IgD-negative memory B cell (primary cell): Measurements from ENCODE around the gene EBNA1BP2. TPM values are rescaled to one million over a fixed set of nuclear protein-coding genes. Genes with fewer than 3 reads are reported as not detected.
"Not testable (repeated sequence)": the region's sequence is repeated elsewhere in the genome, so short reads cannot be mapped to it uniquely, and the experiment has no call there.

ENCODE experiments used
- H3K27ac Mint-ChIP-seq, 3 donors: one replicate each; pipeline ENCODE4 v1.8.0; 2020 to 2022; ENCODE audit warnings: mild to moderate bottlenecking in 3 of 3, mixed read lengths in 3 of 3, moderate library complexity in 1 of 3
- H3K27me3 Mint-ChIP-seq: one replicate; pipeline ENCODE4 v1.8.0; 2021; ENCODE audit warnings: mixed read lengths
- H3K36me3 Mint-ChIP-seq: one replicate; pipeline ENCODE4 v1.8.0; 2020; ENCODE audit warnings: mild to moderate bottlenecking, mixed read lengths
- H3K4me1 Mint-ChIP-seq, 3 donors: one replicate each; pipeline ENCODE4 v1.8.0; 2020 to 2022; ENCODE audit warnings: mixed read lengths in 3 of 3, mild to moderate bottlenecking in 1 of 3
- H3K4me3 Mint-ChIP-seq, 4 donors: one replicate each; pipeline ENCODE4 v1.8.0; 2020 to 2022; ENCODE audit warnings: mild to moderate bottlenecking in 4 of 4, mixed read lengths in 4 of 4, moderate library complexity in 3 of 4
- H3K9me3 Mint-ChIP-seq, 3 donors: one replicate each; pipeline ENCODE4 v1.8.0; 2020 to 2021; ENCODE audit warnings: mixed read lengths in 3 of 3, mild to moderate bottlenecking in 1 of 3
- polyA plus RNA-seq: library from polyadenylated mRNA; unstranded; fragments of 300-500 nt; fragmentation: Illumina TruSeq; gene quantifications from one replicate; pipeline ENCODE4 v1.2.3, GENCODE V29; 2021

The EBNA1BP2 gene, protein sequence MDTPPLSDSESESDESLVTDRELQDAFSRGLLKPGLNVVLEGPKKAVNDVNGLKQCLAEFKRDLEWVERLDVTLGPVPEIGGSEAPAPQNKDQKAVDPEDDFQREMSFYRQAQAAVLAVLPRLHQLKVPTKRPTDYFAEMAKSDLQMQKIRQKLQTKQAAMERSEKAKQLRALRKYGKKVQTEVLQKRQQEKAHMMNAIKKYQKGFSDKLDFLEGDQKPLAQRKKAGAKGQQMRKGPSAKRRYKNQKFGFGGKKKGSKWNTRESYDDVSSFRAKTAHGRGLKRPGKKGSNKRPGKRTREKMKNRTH
- polyA plus RNA-seq = 52.5 TPM

DNA sequence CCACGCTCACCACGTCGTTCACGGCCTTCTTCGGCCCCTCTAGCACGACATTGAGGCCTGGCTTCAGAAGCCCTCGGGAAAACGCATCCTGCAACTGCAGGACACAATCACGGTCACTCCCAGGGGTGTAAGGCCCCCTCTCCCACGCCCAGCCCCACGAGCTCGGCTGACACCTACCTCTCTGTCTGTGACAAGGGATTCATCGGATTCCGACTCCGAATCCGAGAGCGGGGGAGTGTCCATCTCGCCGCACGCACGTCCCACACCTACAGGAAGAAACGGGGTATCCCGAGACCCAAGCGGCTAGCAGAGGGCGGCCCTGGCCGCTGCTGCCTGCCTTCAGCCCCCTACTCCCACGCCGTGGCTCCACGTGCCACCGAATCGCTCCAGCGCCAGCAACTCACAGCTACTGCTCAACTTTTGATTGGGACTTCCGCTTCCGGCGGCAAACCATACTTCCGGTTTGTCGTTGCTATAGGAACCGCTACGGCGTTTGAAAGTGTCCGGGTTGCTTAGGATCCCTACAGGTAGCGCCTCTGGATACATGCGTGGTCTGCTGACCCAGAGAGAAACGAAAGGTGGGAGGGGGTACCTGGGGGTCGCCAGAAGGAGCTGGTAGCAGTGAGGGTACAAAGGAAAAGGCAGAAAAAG is at the start of gene EBNA1BP2, which contains the start of gene CFAP57:
TSS of gene EBNA1BP2 (minus strand) at position 415 of the 651 bp plus-strand sequence. CDS start at position 243, 172 bp downstream.
TSS of gene CFAP57 (plus strand) at position 455 of the 651 bp plus-strand sequence. CDS start 424 bp downstream, outside the sequence.
- peak within 1 kb of the TSS; percentile 69 to 91 (median 81) for H3K27ac Mint-ChIP-seq
- no peaks in the 10 kb centered on the region for H3K9me3 Mint-ChIP-seq
- H3K27me3 Mint-ChIP-seq = peaks cover 9% of the 10 kb centered on the region
- H3K4me1 Mint-ChIP-seq = peaks cover 11 to 17% (median 14%) of the 10 kb centered on the region in 3 donors
- H3K36me3 Mint-ChIP-seq = peaks cover 2% of the 10 kb centered on the region
- H3K4me3 Mint-ChIP-seq = peak within 1 kb of the TSS; percentile 95 to 100 (median 98)

DNA sequence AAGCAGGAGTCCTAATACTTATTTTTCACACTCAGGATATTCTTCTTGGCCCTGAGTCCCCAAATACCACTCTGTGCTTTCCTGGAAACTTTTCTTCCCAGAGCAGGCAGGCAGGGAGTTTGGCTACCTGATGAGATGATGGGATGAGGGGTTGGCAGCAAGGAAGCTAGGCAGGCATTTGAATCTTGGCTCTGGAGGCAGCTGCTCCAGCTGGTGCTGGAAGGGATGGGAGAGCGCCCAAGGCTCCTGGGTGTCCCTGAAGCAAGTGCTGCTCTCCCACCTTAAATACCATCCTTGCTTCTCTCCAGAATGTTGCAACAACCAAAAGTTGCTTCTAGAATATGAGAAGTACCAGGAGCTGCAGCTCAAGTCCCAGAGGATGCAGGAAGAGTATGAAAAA is 49.7 kb upstream of the EBNA1BP2 start:
- peaks cover 8 to 15% (median 13%) of the 10 kb centered on the region in 3 donors for H3K4me1 Mint-ChIP-seq
- peaks cover 0 to 3% (median 0%) of the 10 kb centered on the region in 3 donors for H3K9me3 Mint-ChIP-seq
- H3K27ac Mint-ChIP-seq = peak overlapping the region; percentile 9 to 95 (median 24)
- H3K36me3 Mint-ChIP-seq = peaks cover 4% of the 10 kb centered on the region
- H3K27me3 Mint-ChIP-seq = no peaks in the 10 kb centered on the region
- peak overlapping the region in 3 of 4 donors; percentile 5 to 75 (median 31) for H3K4me3 Mint-ChIP-seq

DNA sequence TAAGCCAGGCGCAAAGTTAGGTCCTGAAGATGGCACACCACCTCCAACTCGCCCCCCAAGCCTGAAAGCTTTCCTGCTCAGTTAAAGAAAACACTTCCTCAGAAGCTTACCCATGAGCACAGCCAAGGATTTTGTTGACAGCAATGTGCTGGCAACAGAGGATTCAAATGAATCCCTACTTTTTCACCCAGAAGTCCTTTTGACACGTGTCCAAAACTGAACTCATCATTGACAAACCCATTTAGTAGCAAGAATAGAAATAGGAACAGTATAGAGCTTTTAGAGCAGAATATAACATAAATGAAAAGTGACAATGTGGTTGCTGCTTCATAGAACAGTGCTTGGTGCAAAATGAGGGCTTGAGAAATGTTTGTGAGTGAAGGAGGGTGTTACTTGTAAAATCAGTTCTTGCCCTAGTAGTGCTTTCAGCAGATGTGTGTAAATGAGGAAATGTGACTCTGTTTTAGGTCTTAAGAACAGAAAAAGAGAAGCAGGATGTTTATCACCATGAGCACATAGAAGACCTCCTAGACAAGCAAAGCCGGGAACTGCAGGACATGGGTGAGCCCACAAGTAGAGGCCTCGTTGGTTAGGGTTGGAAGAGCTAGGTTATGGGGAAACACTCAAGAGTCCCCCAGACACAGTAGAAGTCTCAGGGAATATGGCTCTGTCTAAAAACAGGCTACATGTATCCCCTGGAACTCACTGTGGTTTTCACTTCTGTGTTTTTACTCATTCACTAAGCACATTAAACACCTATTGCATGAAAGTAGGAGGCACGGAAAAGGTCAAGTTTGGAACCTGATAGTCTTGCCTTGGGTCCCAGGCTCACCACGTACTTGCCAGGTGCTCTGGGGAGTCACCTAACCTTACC is 49.1 kb upstream of the EBNA1BP2 start:
- Mint-ChIP-seq H3K4me3 (peak overlapping the region in 3 of 4 donors; percentile 31 to 75 (median 49)), H3K27ac (peak overlapping the region; percentile 9 to 95 (median 24)), H3K27me3 (no peaks in the 10 kb centered on the region), H3K4me1 (peaks cover 8 to 15% (median 13%) of the 10 kb centered on the region in 3 donors), H3K9me3 (peaks cover 0 to 3% (median 0%) of the 10 kb centered on the region in 3 donors), H3K36me3 (peaks cover 4% of the 10 kb centered on the region)

DNA sequence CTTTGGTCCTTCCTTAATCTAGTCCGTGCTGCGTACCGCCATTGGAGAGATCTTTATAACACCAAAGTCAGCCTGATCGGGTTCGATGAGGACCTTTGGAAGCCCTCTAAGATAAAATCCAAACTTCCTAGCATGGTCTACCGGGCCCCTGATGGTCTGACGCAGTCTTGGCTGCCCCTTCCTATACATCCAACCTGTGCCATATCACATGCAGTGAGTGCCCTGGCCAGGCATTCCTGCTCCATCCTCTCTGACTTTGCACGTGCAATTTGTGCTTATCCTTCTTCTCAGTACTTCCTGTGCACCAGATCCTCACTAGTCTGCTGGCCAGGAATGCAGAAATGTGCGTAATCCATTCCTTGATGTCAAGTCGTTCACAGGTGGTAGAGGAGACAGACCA is 45.7 kb upstream of the EBNA1BP2 start:
- Mint-ChIP-seq H3K27me3 (peaks cover 7% of the 10 kb centered on the region), H3K9me3 (peaks cover 0 to 3% (median 0%) of the 10 kb centered on the region in 3 donors), H3K27ac (peak overlapping the region in 1 of 3 donors; percentile 81), H3K4me3 (peak overlapping the region in 1 of 4 donors; percentile 49), H3K36me3 (peaks cover 3% of the 10 kb centered on the region), H3K4me1 (peaks cover 8 to 13% (median 12%) of the 10 kb centered on the region in 3 donors)

DNA sequence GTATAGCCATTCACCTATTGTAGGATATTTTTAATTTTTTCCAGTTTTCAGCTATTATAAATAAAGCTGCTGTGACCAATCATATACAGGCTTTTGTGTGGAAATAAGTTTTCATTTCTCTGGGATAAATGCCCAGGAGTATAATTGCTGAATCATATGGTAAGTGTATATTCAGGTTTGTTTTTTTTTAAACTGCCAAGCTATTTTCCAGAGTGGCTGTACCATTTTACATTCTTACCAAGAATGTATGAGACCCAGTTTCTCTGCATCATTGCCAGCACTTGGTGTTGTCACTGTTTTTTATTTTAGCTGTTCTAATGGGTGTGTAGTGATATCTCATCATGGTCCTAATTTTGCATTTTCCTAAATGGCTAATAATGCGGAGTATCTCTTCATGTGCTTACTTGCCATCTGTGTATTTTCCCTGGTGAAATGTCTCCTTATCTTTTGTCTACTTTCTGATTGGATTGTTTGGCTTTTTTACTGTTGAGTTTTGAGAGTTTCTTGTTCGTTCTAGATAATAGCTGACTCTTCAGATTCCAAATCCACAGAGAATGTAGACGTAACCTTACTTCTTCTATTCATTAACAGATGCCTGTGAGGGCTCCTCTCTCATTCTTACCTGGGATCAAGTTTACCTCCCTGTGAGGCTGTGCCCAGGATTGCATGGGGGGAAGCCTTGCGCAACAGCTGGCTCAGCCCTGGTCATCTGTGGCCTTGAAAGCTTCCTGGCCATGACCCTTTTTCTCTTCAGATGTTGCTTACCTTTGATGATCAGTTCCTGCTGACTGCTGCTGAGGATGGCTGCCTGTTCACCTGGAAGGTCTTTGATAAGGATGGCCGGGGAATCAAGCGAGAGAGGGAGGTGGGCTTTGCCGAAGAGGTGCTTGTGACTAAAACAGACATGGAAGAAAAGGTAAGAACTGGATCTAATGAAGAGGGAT is 42.7 kb upstream of the EBNA1BP2 start:
- Mint-ChIP-seq H3K9me3 (peaks cover 0 to 3% (median 0%) of the 10 kb centered on the region in 3 donors), H3K36me3 (no peaks in the 10 kb centered on the region), H3K27me3 (peaks cover 7% of the 10 kb centered on the region), H3K27ac (no peak overlapping the region), H3K4me3 (peak overlapping the region in 1 of 4 donors; percentile 44), H3K4me1 (no peaks in the 10 kb centered on the region)

DNA sequence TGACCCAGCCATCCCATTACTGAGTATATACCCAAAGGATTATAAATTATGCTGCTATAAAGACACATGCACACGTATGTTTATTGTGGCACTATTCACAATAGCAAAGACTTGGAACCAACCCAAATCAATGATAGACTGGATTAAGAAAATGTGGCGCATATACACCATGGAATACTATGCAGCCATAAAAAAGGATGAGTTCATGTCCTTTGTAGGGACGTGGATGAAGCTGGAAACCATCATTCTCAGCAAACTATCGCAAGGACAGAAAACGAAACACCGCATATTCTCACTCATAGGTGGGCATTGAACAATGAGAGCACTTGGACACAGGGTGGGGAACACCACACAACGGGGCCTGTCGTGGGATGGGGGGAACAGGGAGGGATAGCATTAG is 36.2 kb upstream of the EBNA1BP2 start:
- not testable (repeated sequence) for H3K27ac Mint-ChIP-seq, H3K9me3 Mint-ChIP-seq, H3K27me3 Mint-ChIP-seq, H3K36me3 Mint-ChIP-seq, H3K4me1 Mint-ChIP-seq, H3K4me3 Mint-ChIP-seq

DNA sequence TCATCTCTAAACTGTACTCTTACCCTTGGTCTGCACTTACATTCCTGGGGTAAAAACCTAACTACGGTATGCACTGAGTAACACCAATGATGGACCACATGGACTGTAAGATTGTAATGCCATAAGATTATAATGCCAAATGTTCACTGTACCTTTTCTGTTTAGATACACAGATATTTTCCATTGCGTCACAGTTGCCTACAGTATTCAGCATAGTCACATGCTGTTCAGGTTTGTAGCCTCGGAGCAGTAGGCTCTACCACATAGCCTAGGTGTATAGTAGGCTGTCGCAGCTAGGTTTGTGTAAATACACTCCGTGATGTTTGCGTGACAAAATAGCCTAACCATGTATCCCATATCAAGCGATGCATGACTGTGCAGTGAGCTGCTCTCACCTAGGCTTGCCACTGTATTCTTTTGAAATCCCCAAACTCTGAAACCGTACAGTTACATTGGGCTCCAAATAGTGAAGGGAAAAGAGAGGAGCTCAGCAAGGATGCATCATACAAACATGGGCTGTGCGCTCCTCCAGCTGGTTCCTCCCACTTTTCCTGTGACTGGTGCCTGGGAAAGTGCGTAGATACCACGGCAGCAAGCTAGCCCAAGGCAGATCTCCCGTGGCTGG is 35.3 kb upstream of the EBNA1BP2 start:
- H3K4me1 Mint-ChIP-seq = peaks cover 0 to 6% (median 3%) of the 10 kb centered on the region in 3 donors
- H3K27me3 Mint-ChIP-seq = peaks cover 4% of the 10 kb centered on the region
- H3K36me3 Mint-ChIP-seq = no peaks in the 10 kb centered on the region
- peaks cover 0 to 8% (median 4%) of the 10 kb centered on the region in 3 donors for H3K9me3 Mint-ChIP-seq
- H3K27ac Mint-ChIP-seq = no peak overlapping the region
- no peak overlapping the region for H3K4me3 Mint-ChIP-seq

DNA sequence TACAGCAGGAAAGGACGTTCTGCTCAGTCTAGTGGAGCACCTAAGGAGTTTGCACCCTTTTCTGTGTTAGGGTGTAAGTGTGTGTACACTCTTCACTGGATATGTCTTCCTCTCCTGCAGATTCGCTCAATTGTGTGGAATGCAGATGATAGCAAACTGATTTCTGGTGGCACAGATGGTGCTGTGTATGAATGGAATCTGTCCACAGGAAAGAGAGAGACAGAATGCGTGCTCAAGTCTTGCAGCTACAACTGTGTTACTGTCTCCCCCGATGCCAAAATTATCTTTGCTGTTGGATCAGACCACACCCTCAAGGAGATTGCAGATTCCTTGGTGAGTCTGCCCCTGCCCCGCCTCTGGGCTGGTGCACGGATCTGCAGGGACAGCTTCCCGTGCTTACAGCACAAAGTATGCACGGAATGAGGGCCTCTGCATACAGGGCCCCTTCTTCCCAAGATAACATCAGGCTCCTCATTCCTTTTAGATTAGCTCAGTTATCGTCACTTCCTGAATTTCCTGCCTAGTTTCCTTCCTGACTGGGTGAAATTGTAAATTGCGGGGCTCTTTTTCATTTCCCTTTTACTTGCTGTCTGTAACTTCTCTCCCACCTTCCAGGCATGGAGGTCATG is 34.6 kb upstream of the EBNA1BP2 start:
- no peaks in the 10 kb centered on the region for H3K36me3 Mint-ChIP-seq
- H3K4me3 Mint-ChIP-seq = no peak overlapping the region
- H3K9me3 Mint-ChIP-seq = peaks cover 0 to 8% (median 4%) of the 10 kb centered on the region in 3 donors
- no peak overlapping the region for H3K27ac Mint-ChIP-seq
- peaks cover 4% of the 10 kb centered on the region for H3K27me3 Mint-ChIP-seq
- H3K4me1 Mint-ChIP-seq = peaks cover 0 to 6% (median 3%) of the 10 kb centered on the region in 3 donors

DNA sequence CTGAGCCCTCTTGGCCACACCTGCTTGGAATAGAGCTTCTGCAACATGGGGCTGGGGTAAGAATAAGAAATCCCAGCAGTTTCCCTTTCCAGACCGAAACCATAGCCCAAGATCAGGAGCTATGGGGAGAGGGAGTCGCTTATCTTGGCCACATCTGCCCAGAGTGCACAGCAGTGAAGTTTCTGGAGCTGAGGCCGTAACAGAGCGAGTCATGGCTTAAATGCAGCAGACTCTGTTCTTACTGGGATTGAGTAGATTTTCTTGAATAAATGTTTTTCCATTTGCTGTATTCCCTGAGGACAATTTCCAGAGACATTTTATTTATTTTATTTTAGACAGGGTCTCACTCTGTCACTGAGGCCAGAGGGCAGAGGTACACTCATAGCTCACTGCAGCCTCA is 33.6 kb upstream of the EBNA1BP2 start:
- H3K27me3 Mint-ChIP-seq = peaks cover 4% of the 10 kb centered on the region
- H3K4me3 Mint-ChIP-seq = no peak overlapping the region
- peaks cover 0 to 6% (median 3%) of the 10 kb centered on the region in 3 donors for H3K4me1 Mint-ChIP-seq
- no peak overlapping the region for H3K27ac Mint-ChIP-seq
- H3K36me3 Mint-ChIP-seq = no peaks in the 10 kb centered on the region
- peaks cover 0 to 8% (median 4%) of the 10 kb centered on the region in 3 donors for H3K9me3 Mint-ChIP-seq

DNA sequence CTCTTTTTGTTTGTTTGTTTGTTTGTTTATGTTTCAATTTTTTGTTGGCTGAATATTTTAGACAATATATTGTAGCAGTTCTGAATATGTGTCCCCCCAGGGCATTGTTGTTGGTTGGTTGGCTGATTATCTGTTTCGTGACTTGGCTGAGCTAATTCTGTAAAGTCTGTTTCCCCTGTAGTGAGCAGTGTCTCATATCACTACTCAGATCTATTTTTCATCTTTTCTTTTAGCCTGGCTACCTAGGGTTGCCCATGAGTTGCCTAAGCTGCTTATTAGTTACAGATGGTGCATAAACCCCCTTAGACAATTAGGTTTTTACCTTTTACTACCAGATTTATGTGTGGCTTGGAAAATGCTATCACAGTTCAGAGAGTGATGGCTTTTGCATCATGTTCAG is 32.3 kb upstream of the EBNA1BP2 start:
- Mint-ChIP-seq H3K4me1 (peaks cover 0 to 6% (median 3%) of the 10 kb centered on the region in 3 donors), H3K9me3 (peaks cover 0 to 8% (median 4%) of the 10 kb centered on the region in 3 donors), H3K36me3 (no peaks in the 10 kb centered on the region), H3K27me3 (peaks cover 4% of the 10 kb centered on the region), H3K4me3 (no peak overlapping the region), H3K27ac (no peak overlapping the region)

DNA sequence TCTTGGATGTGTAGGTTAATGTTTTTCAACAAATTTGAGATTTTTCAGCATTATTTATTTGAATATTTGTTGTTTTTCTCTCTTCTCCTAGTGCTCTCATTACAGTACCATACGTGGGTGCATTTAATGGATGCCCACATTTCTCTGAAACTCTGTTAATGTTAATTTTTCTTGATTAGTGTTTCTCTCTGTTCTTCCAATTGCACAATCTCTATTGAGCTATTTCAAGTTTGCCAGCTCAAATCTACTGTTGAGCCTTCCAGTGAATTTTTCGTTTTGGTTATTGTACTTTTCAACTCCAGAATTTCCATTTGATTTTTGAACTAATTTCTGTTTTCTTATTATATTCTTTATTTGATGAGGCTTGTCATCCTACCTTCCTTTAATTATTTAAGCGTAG is 31.8 kb upstream of the EBNA1BP2 start:
- no peak overlapping the region for H3K27ac Mint-ChIP-seq
- H3K36me3 Mint-ChIP-seq = no peaks in the 10 kb centered on the region
- peaks cover 4% of the 10 kb centered on the region for H3K27me3 Mint-ChIP-seq
- H3K9me3 Mint-ChIP-seq = peaks cover 0 to 8% (median 4%) of the 10 kb centered on the region in 3 donors
- H3K4me1 Mint-ChIP-seq = peaks cover 0 to 6% (median 3%) of the 10 kb centered on the region in 3 donors
- no peak overlapping the region for H3K4me3 Mint-ChIP-seq

DNA sequence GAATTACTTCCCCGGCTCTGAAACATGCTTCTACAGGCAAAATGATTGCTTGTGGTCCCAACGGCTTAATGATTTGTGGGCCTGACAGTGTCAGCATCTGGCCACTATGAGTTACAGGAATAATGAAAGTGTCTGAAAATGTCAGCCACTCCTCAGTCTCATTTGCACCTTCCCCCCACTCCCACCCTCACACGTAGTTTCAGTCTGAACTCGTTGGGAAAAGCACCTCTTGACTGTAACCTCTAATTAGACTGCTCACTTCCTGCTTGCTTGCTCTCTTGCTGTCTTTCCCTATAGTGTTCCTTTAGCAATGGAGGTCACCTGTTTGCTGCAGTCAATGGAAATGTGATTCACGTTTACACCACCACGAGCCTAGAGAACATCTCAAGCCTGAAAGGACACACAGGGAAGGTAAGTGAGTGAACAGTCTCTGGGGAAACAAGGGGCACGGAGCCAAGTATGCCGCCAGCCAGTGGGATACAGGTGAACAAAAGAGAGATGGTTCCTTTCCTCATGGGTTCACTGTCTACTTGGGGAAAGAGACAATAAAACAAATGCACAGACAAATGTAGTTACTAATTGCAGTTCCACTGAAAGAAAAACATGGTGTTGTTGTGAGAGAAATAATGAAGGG is 27.1 kb upstream of the EBNA1BP2 start:
- peaks cover 0 to 11% (median under 1%) of the 10 kb centered on the region in 3 donors for H3K9me3 Mint-ChIP-seq
- H3K4me1 Mint-ChIP-seq = peaks cover 0 to under 1% (median 0%) of the 10 kb centered on the region in 3 donors
- peaks cover under 1% of the 10 kb centered on the region for H3K27me3 Mint-ChIP-seq
- H3K4me3 Mint-ChIP-seq = no peak overlapping the region
- H3K27ac Mint-ChIP-seq = no peak overlapping the region
- peaks cover 3% of the 10 kb centered on the region for H3K36me3 Mint-ChIP-seq
